ENCODE results near the gene KRT75.

GRCh38 chr12:52407918-52408317, 26.3 kb downstream of the KRT75 start:
- TF ChIP-seq CTCF (IDR thresholded peaks at IDR 0.05), result no peak
- TF ChIP-seq POLR2A (IDR thresholded peaks at IDR 0.05), result no peak

All from right lobe of liver (tissue), 4 donors.